Common myeloid progenitor, CD34-positive (primary cell): Measurements from ENCODE around the gene SDF4.

Source experiments
- CTCF ChIA-PET: fragments of 350-600 bp; sonication (Branson Sonifier 250); formaldehyde crosslinking; loops from one replicate; lab custom pipeline; 2021; ENCODE audit warnings: antibody characterized with exemption; lab: Charles Lee
- POLR2A ChIA-PET: fragments of 350-600 bp; sonication (Branson Sonifier 250); formaldehyde crosslinking; loops from one replicate; lab custom pipeline; 2021; ENCODE audit warnings: antibody characterized with exemption; lab: Charles Lee
- DNase-seq, 3 donors: peaks; one replicate each; pipeline versions ENCODE4 v3.0.0 to v3.0.0-alpha.2; 2013
- H3K27ac ChIP-seq, 2 experiments: 1 replicate in 1 of 2; 2 replicates in 1 of 2; pipeline ENCODE4 v1.7.0; 2013; ENCODE audit warnings: inconsistent platforms in 2 of 2, low read length in 2 of 2, mild to moderate bottlenecking in 2 of 2, low read depth in 1 of 2, moderate library complexity in 1 of 2; ENCODE audit not compliant: severe bottlenecking in 2 of 2, insufficient read depth in 1 of 2, poor library complexity in 1 of 2
- H3K27me3 ChIP-seq, 5 experiments: replicated peaks in 2 of 5; 1 replicate in 3 of 5; 2 replicates in 2 of 5; pipeline versions ENCODE4 v1.6.1 to v1.7.0; 2013; ENCODE audit warnings: low read length in 4 of 5, mild to moderate bottlenecking in 2 of 5, moderate library complexity in 2 of 5, inconsistent platforms in 1 of 5; ENCODE audit not compliant: insufficient read depth in 5 of 5, control insufficient read depth in 4 of 5
- H3K36me3 ChIP-seq, 4 experiments: 1 replicate in 2 of 4; 2 replicates in 2 of 4; pipeline versions ENCODE4 v1.6.1 to v1.7.0; 2013; ENCODE audit warnings: low read length in 3 of 4, control low read depth in 1 of 4, mild to moderate bottlenecking in 1 of 4; ENCODE audit not compliant: control insufficient read depth in 4 of 4, insufficient read depth in 4 of 4
- H3K4me1 ChIP-seq, 4 experiments: 1 replicate in 3 of 4; 2 replicates in 1 of 4; pipeline versions ENCODE4 v1.6.1 to v1.7.1; 2013; ENCODE audit warnings: low read length in 3 of 4, mild to moderate bottlenecking in 3 of 4, control low read depth in 1 of 4, inconsistent platforms in 1 of 4, moderate library complexity in 1 of 4; ENCODE audit not compliant: control insufficient read depth in 4 of 4, insufficient read depth in 4 of 4; ENCODE audit errors: control extremely low read depth in 1 of 4
- H3K4me3 ChIP-seq, 7 experiments: 1 replicate in 4 of 7; 2 replicates in 3 of 7; pipeline versions ENCODE4 v1.5.1 to v1.7.0; 2013; ENCODE audit warnings: mild to moderate bottlenecking in 7 of 7, low read length in 6 of 7, moderate library complexity in 6 of 7, inconsistent platforms in 2 of 7, low read depth in 2 of 7, control low read depth in 1 of 7; ENCODE audit not compliant: insufficient read depth in 4 of 7, control insufficient read depth in 1 of 7; ENCODE audit errors: extremely low read depth in 1 of 7
- H3K9me3 ChIP-seq, 5 experiments: 1 replicate in 4 of 5; 2 replicates in 1 of 5; pipeline versions ENCODE4 v1.6.1 to v1.7.1; 2013; ENCODE audit warnings: low read length in 4 of 5, mild to moderate bottlenecking in 2 of 5, inconsistent platforms in 1 of 5, low read depth in 1 of 5, moderate library complexity in 1 of 5; ENCODE audit not compliant: control insufficient read depth in 4 of 5, insufficient read depth in 2 of 5; ENCODE audit errors: control extremely low read depth in 1 of 5
- WGBS: methylation state at CpG from one replicate; pipeline ENCODE4 v1.1.5; 2013; ENCODE audit not compliant: insufficient coverage; 5-methylcytosine and 5-hydroxymethylcytosine counted together

SDF4 gene

GRCh38 chr1:1242461-1243265, 10.9 kb upstream of the SDF4 start:
- Histone ChIP-seq H3K4me3 (no peak overlapping the region), H3K36me3 (no peaks in the 10 kb centered on the region), H3K27ac (no peak overlapping the region), H3K27me3 (peaks cover 0 to 57% (median 5%) of the 10 kb centered on the region in 5 experiments), H3K4me1 (peaks cover 0 to 10% (median 3%) of the 10 kb centered on the region in 4 experiments), H3K9me3 (no peaks in the 10 kb centered on the region)
- ChIA-PET CTCF (interaction anchor here (0.8 to 1.0 kb wide), 3 partner anchors 8 to 120 kb away, joined by 3 to 4 read pairs (median 4); no protein-coding TSS in a partner anchor), POLR2A (no interaction called here)
- WGBS = 96% methylated on average over 35 of the region's 41 CpGs
- no peak for DNase-seq

- no peaks in the 10 kb centered on the region for H3K9me3 ChIP-seq
- WGBS = 95% methylated on average over 21 of the region's 26 CpGs
- ChIA-PET CTCF (interaction anchor here (0.5 to 1.7 kb wide), 4 partner anchors 9 to 417 kb away, joined by 3 to 4 read pairs (median 4); no protein-coding TSS in a partner anchor), POLR2A (no interaction called here)
- no peak overlapping the region for H3K4me3 ChIP-seq
- H3K27me3 ChIP-seq = peaks cover 0 to 50% (median 0%) of the 10 kb centered on the region in 5 experiments
- no peak for DNase-seq
- no peaks in the 10 kb centered on the region for H3K36me3 ChIP-seq
- no peak overlapping the region for H3K27ac ChIP-seq
- H3K4me1 ChIP-seq = peaks cover 0 to 5% (median 3%) of the 10 kb centered on the region in 4 experiments
Measured at GRCh38 chr1:1241588-1242219, 9.9 kb upstream of the SDF4 start.

- ChIA-PET CTCF (interaction anchor here (1.7 kb wide), 1 partner anchor 54 kb away, joined by 4 read pairs; no protein-coding TSS in a partner anchor), POLR2A (no interaction called here)
- 80% methylated on average over 23 of the region's 23 CpGs for WGBS
- Histone ChIP-seq H3K27me3 (peaks cover 0 to 43% (median 0%) of the 10 kb centered on the region in 5 experiments), H3K36me3 (no peaks in the 10 kb centered on the region), H3K27ac (no peak overlapping the region), H3K4me3 (no peak overlapping the region), H3K4me1 (no peaks in the 10 kb centered on the region), H3K9me3 (no peaks in the 10 kb centered on the region)
- DNase-seq = no peak
Measured at GRCh38 chr1:1240822-1241587, 9.2 kb upstream of the SDF4 start.

- DNase-seq = no peak
- ChIA-PET POLR2A (interaction anchor here (1.1 kb wide), 1 partner anchor 40 kb away, joined by 3 read pairs; no protein-coding TSS in a partner anchor), CTCF (interaction anchor here (1.7 kb wide), 1 partner anchor 55 kb away, joined by 4 read pairs; no protein-coding TSS in a partner anchor)
- 100% methylated on average over 1 of the region's 11 CpGs for WGBS
- peaks cover 0 to 3% (median 1%) of the 10 kb centered on the region in 4 experiments for H3K36me3 ChIP-seq
- no peaks in the 10 kb centered on the region for H3K4me1 ChIP-seq
- peaks cover 0 to 37% (median 0%) of the 10 kb centered on the region in 5 experiments for H3K27me3 ChIP-seq
- no peak overlapping the region for H3K4me3 ChIP-seq
- no peaks in the 10 kb centered on the region for H3K9me3 ChIP-seq
- H3K27ac ChIP-seq = no peak overlapping the region
Measured at GRCh38 chr1:1240348-1240732, 8.5 kb upstream of the SDF4 start.

GRCh38 chr1:1239614-1240347, 8.0 kb upstream of the SDF4 start:
- POLR2A ChIA-PET = interaction anchor here (1.1 kb wide), 1 partner anchor 39 kb away, joined by 3 read pairs; no protein-coding TSS in a partner anchor
- Histone ChIP-seq H3K9me3 (no peaks in the 10 kb centered on the region), H3K4me1 (no peaks in the 10 kb centered on the region), H3K27me3 (peaks cover 0 to 34% (median 0%) of the 10 kb centered on the region in 5 experiments), H3K36me3 (peaks cover 0 to 8% (median 6%) of the 10 kb centered on the region in 4 experiments), H3K27ac (no peak overlapping the region), H3K4me3 (no peak overlapping the region)
- CTCF ChIA-PET = interaction anchor here (1.0 to 1.7 kb wide), 2 partner anchors 55 to 118 kb away, joined by 3 to 4 read pairs; no protein-coding TSS in a partner anchor
- no peak for DNase-seq
- WGBS = 80% methylated on average over 29 of the region's 30 CpGs

GRCh38 chr1:1239227-1239613, 7.4 kb upstream of the SDF4 start:
- Histone ChIP-seq H3K27me3 (peaks cover 0 to 34% (median 0%) of the 10 kb centered on the region in 5 experiments), H3K9me3 (no peaks in the 10 kb centered on the region), H3K4me3 (no peak overlapping the region), H3K27ac (no peak overlapping the region), H3K4me1 (no peaks in the 10 kb centered on the region), H3K36me3 (peaks cover 0 to 13% (median 10%) of the 10 kb centered on the region in 4 experiments)
- WGBS = 91% methylated on average over 14 of the region's 15 CpGs
- ChIA-PET POLR2A (interaction anchor here (1.1 kb wide), 1 partner anchor 38 kb away, joined by 3 read pairs; no protein-coding TSS in a partner anchor), CTCF (interaction anchor here (1.0 to 1.3 kb wide), 2 partner anchors 53 to 118 kb away, joined by 3 read pairs; no protein-coding TSS in a partner anchor)
- DNase-seq = no peak
